GM18951 (cell line): ENCODE measurements around the gene IL31.

Experiments
- POLR2A ChIP-seq: IDR thresholded peaks from 4 replicates; pipeline ENCODE4 v1.6.1; 2011; ENCODE audit warnings: mild to moderate bottlenecking; ENCODE audit not compliant: insufficient read length, insufficient read depth; ENCODE audit errors: extremely low read depth
- in situ Hi-C: fragments of 300-500 bp; cut with MboI; formaldehyde crosslinking; loops from one replicate; pipeline ENCODE4 v1.12.0; 2022; ENCODE audit warnings: low sequenced_read_pairs, mixed read lengths, inconsistent platforms; ENCODE audit not compliant: unreplicated experiment

IL31 gene

GRCh38 chr12:122155705-122156104 is 18.3 kb downstream of the IL31 start:
- TF ChIP-seq POLR2A, result no peak
- in situ Hi-C loops, result no loop called here

DNA sequence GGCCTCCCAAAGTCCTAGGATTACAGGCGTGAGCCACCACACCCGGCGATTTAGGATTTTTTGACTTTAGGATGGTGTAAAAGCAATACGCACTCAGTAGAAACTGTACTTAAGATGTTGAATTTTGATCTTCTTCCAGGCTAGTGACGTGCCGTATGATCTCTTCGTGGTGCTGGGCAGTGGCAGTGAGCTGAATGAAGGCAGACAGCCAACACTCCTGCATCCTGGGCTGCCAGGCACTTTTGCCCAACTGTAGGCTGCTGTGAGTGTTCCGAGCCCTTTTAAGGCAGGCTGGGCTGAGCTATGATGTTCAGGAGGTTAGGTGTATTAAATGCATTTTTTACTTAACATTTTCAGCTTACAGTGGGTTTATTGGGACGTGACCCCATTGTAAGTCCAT is 21.3 kb downstream of the IL31 start:
- TF ChIP-seq POLR2A, result no peak
- in situ Hi-C loops, result no loop called here

GRCh38 chr12:122150127-122150681 is 23.8 kb downstream of the IL31 start:
- in situ Hi-C loops, result no loop called here
- no peak for TF ChIP-seq POLR2A

DNA sequence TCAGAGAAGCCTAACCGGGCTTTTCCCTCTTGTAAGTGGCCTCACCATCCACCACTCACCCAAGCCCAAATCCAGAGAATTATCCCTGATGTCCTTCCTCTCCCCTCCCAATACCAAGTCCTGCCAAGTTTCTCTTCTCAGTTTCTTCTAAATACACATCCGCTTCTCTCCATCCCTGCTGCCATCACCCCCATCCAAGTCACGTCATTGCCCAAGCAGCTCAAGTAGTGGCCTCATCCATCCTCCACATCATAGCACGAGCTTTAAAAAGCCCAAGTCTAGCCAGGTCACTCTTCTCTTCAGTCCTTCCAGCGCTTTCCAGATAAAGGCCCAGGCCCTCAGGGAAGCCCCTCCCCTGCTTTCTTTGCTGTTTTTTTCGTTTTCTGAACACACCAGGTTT is 25.4 kb downstream of the IL31 start:
- no peak for TF ChIP-seq POLR2A
- in situ Hi-C loops, result no loop called here

DNA sequence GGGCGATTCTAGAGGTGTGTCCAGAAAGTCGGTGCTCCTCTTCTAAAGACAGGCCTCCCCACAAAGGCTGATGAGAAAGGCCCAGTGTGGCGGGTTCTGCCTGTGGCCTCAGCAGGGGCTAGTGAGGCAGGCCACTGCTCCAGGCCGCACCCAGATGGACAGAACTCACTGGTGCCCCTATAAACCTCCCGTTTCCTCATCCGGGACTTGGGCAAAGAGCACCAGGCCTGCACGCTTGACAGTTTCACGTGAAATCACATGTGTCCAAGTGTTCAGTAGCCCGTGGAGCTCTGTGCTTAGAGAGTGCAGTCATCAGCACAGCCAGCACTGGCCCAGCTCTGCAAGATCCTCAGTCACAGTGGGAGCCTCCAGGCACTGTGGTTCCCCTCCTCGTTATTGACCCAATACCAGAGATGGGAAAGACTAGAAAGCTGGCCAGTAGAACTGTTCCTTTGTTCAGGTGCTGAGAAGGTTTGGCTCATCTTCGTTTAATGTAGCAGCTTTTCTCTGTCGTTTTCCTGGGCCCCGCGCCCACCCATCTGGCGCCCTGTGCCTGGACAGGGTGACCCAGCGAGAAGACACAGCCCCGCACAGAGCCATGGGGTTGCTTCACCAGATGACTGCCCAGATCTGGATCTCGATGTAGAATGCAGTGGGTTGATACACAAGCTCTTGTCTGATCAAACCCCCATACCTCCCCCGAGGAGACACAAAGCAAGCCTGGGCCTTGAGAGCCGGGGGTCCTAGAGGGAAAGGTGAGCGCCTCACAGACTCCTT is 26.3 kb downstream of the IL31 start:
- TF ChIP-seq POLR2A, result no peak
- in situ Hi-C loops, result no loop called here

DNA sequence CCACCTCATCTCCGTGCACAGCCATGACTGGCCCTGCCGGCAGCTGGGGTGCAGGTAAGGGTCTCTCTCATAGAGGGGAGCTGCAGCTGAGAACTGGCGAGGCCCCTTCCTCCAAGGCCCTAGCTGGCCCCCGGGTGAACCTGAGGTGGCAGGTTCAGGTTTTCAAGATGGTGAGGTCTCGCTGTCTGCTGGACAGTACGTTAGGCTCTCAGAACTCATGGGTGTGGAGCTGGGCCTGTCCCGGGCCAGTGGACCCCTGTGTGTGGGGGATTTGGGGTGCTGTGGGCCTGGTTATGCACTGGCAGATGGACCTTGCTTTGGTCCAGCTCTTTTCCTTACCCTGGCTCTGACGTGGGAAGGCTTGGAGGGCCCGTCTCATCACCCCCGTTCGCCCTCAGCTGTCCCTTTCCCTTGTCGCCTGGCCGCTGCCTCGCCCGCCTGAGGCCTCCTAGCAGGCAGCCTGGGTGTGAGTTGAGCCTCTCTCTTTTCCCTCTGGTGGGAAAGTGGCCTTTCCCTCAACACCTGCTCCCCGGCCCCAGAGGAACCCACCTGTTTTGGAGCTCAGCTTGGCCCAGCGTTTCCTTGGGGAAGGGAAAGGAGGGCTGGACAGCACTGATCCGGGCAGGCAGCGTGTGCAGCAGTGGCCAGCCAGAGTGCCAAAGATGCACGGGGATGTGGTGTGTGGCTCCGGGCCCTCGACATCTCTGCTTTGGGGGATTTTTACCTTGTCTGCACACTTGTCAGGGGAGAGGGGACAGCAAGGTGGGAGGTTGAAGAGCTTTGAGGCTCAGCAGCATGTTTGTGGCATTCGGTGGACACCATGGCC is 28.3 kb downstream of the IL31 start:
- TF ChIP-seq POLR2A, result no peak
- in situ Hi-C loops, result no loop called here

DNA sequence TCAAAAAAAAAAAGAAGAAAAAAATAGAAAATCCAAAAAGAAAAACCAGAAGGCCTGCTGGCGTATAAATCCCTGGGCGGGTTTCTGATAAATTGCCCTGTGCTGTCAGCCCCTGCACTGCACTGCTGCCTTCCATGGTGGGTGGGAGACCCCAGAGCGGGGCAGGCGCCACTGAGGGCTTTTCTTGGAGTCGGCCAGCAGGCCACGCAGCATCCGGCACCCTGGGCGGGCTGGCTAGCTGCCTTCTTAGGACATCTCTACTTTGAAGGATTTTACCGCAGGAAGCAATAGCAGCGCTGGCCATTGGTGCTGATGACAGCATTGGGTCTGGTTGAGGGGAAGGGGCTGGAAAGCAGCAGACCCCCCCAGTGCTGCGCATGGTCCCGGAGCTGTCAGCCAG is 29.1 kb downstream of the IL31 start:
- in situ Hi-C loops, result no loop called here
- no peak for TF ChIP-seq POLR2A

DNA sequence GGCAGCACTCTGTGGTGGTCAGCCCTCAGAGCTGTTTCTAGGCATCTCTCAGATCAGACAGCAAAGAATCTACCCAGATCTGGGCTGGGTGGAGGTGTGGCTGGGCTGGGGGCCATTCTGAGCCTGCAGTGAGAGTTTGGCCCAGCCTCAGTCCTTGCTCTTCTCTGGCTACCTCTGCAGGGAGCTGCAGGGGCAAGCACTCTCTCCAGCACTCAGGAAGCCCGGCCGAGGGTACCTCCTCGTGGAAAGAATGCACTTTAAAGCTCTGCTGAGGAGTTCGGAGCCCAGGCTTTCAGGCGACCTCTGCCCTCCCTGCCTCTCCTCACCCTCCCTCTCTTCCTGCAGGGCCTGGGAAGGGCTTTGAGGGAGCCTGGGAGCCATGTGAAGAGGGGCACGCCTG is 31.2 kb downstream of the IL31 start:
- TF ChIP-seq POLR2A, result no peak
- in situ Hi-C loops, result no loop called here

GRCh38 chr12:122141911-122142725 is 31.9 kb downstream of the IL31 start:
- no peak for TF ChIP-seq POLR2A
- in situ Hi-C loops, result no loop called here

DNA sequence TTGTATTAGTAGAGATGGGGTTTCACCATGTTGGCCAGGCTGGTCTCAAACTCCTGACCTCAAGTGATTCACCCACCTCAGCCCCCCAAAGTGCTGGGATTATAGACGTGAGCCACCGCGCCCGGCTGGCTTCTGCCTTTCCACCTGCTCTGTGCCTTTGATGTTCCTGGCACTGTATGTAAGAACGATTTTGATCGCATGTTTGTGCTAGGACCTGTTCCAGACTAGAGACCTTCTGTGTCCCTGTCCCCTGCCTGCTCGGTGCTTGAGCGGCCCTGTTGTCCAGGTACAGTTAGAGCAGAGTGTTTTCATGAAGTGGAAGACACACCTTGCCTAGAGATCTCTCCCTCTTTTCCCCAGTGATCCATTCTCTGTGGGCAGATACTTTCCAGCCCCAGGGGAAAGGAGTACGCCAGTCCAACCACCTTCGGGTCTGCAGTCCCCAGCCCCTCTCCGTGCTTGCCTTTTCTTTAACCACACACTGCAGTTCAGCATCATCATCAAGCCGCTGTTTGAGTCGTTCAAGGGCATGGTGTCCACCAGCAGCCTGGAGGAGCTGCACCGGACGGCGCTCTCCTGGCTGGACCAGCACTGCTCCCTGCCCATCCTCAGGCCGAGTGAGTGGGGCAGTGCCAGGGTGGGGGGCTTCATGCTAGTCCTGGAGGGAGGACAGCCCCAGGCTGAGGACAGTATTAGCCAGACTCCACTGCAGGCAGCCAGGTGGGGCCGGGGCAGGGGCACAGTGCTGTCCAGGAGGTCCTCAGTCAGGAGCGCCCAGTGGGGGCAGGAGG is 33.4 kb downstream of the IL31 start:
- TF ChIP-seq POLR2A, result no peak
- in situ Hi-C loops, result no loop called here

DNA sequence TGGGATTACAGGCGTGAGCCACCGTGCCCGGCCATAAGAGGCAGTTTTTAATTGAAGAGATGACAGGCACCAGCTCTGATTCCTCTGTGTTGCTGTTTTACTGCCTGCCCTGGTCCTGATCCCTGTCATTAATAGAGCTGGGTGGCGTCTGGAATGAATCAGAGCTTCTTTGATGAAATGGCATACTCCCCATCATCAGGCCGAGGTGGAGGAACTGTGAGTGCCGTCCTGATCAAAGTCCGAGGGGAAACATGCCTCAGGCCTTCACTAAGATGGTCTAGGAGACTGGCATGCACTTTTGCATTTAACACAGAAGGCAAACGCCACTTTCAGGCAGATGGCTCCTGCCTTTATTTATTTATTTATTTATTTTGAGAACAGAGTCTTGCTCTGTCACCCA is 34.1 kb downstream of the IL31 start:
- in situ Hi-C loops, result no loop called here
- TF ChIP-seq POLR2A, result no peak

DNA sequence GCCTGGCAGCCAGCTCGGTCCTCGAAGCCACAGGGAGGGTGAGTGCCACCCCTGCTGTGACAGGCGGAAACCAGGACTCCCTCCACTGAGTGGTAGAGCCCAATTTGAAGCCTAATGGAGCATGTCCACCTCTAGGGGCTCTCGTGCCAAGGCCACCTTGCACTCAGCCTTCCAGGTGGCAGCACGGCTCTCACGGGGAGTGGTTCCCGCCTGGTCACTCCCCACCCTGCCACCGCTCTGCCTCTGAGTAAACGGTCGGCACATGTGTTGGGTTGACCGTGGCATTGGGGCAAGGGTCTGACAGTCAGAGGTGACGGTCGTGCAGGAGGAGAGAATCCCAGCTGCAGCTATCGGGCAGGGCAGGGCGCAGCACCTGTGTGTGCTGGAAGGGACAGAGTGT is 34.8 kb downstream of the IL31 start:
- TF ChIP-seq POLR2A, result no peak
- in situ Hi-C loops, result no loop called here
